ENCODE results near the gene ARID3B. TPM values are rescaled to one million over a fixed set of nuclear protein-coding genes. Genes with fewer than 3 reads are reported as not detected.

Gene ARID3B
- total and polyA plus RNA-seq, 2 of the 13 experiments (the other 11 are each of a cell fraction or from before 2014, with no cell fraction given), result 5.3 to 12.8 TPM

- TF ChIP-seq USF2 (IDR thresholded peaks at IDR 0.05; ENCODE audit: low read depth, low read length) (no peak), USF2 (CRISPR knock-in tag; IDR thresholded peaks at IDR 0.05; ENCODE audit: borderline replicate concordance) (no peak), SMARCE1 (IDR thresholded peaks at IDR 0.05; ENCODE audit: borderline replicate concordance) (no peak), ZNF547 (CRISPR knock-in tag; IDR thresholded peaks at IDR 0.05) (no peak), ZNF629 (CRISPR knock-in tag; conservative IDR thresholded peaks at IDR 0.05) (peak; percentile 99), ZNF691 (CRISPR knock-in tag; IDR thresholded peaks at IDR 0.05; ENCODE audit: borderline replicate concordance, low read depth) (0 out of 2 replicates have a peak, but pooled peaks have one; percentile 14), ZNF343 (CRISPR knock-in tag; IDR thresholded peaks at IDR 0.05) (peak; percentile 35; the same call in 1 of the 2 replicates), ZNF260 (CRISPR knock-in tag; IDR thresholded peaks at IDR 0.05; ENCODE audit: borderline replicate concordance, low read depth) (no peak), GZF1 (CRISPR knock-in tag; IDR thresholded peaks at IDR 0.05) (no peak), ZUFSP (CRISPR knock-in tag; IDR thresholded peaks at IDR 0.05; ENCODE audit: borderline replicate concordance) (no peak), ZNF318 (CRISPR knock-in tag; IDR thresholded peaks at IDR 0.05) (peak; percentile 66; the same call in 1 of the 2 replicates), SNAPC5 (CRISPR knock-in tag; IDR thresholded peaks at IDR 0.05; ENCODE audit: borderline replicate concordance) (no peak), MIXL1 (CRISPR knock-in tag; IDR thresholded peaks at IDR 0.05) (no peak), RCOR2 (CRISPR knock-in tag; IDR thresholded peaks at IDR 0.05) (peak; percentile 85), ZSCAN29 (CRISPR knock-in tag; conservative IDR thresholded peaks at IDR 0.05) (peak; percentile 51; the same call in 1 of the 2 replicates), IRX3 (CRISPR knock-in tag; IDR thresholded peaks at IDR 0.05; ENCODE audit: borderline replicate concordance, low read depth) (no peak)
Observed at GRCh38 chr15:74614744-74615507, 73.9 kb downstream of the ARID3B start (continued).

Data from HepG2 (cell line).